Dendritic cell treated with granulocyte-macrophage colony-stimulating factor and Interleukin-4, amounts not matched to agents 40 ng/mL and 50 ng/mL, for 4 days (primary cell): ENCODE measurements around the gene MYO1C.

Experiments
- H3K27ac Mint-ChIP-seq: one replicate; pipeline ENCODE4 v1.8.0; 2022; ENCODE audit warnings: mild to moderate bottlenecking, mixed read lengths
- H3K27me3 Mint-ChIP-seq: one replicate; pipeline ENCODE4 v1.8.0; 2022; ENCODE audit warnings: mild to moderate bottlenecking, mixed read lengths
- H3K36me3 Mint-ChIP-seq: one replicate; pipeline ENCODE4 v1.8.0; 2022; ENCODE audit warnings: low read depth, mixed read lengths
- H3K4me1 Mint-ChIP-seq: one replicate; pipeline ENCODE4 v1.8.0; 2022; ENCODE audit warnings: low read depth, mixed read lengths
- H3K4me3 Mint-ChIP-seq: one replicate; pipeline ENCODE4 v1.8.0; 2022; ENCODE audit warnings: mild to moderate bottlenecking, moderate library complexity, mixed read lengths
- H3K9me3 Mint-ChIP-seq: one replicate; pipeline ENCODE4 v1.8.0; 2022; ENCODE audit warnings: mixed read lengths
- intact Hi-C: fragments of 100-400 bp; cut with micrococcal nuclease; formaldehyde crosslinking; loops from one replicate; pipeline ENCODE4 v1.15.0; 2022

The MYO1C gene

GRCh38 chr17:1497831-1498230 is 5.3 kb upstream of the MYO1C start:
- intact Hi-C loops: no loop called here
- Mint-ChIP-seq H3K27ac (no peak overlapping the region), H3K4me1 (peaks cover 20% of the 10 kb centered on the region), H3K36me3 (peaks cover 61% of the 10 kb centered on the region), H3K27me3 (peaks cover 8% of the 10 kb centered on the region), H3K4me3 (no peak overlapping the region), H3K9me3 (no peaks in the 10 kb centered on the region)

GRCh38 chr17:1496869-1497268 is 4.4 kb upstream of the MYO1C start:
- Mint-ChIP-seq H3K4me1 (peaks cover 29% of the 10 kb centered on the region), H3K36me3 (peaks cover 63% of the 10 kb centered on the region), H3K9me3 (no peaks in the 10 kb centered on the region), H3K27me3 (peaks cover 10% of the 10 kb centered on the region), H3K27ac (no peak overlapping the region), H3K4me3 (no peak overlapping the region)
- intact Hi-C loops: no loop called here

DNA sequence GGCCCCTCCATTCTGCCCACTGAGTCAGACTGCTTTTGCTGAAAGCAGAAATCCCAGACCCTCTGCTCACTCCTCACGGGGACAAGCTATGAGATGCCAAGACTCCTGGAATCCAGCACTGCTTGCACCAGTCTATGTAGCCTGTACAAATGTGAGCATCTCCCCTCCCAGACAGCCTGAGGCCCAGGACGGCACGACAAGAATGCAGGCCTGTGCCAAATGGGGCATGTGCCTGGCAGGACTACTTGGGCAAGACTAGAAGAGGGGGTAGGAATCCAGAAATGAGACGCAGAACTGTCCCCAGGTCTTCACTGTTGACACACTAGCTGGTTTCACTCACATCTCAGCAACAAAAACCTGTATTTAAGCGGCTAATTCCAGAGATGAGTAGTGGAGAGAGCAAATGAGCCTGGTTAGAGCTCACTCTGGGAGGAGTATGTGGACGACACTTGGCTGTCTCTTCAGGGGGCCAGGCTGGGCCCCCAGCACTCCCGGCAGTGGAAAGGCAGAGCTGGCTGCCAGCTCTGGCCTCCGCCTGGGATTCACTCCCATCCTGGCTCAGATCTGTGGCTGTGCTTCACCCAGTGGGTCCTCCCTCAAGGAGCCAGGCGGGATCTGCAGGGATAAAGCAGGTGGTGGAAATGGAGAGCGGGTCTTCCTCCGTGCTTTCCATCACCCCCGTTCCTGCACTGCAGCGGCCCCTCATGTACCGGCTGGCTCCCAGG is 2.9 kb upstream of the MYO1C start:
- intact Hi-C loops: no loop called here
- H3K36me3 Mint-ChIP-seq: peaks cover 63% of the 10 kb centered on the region
- H3K4me3 Mint-ChIP-seq: no peak overlapping the region
- no peak overlapping the region for H3K27ac Mint-ChIP-seq
- H3K9me3 Mint-ChIP-seq: no peaks in the 10 kb centered on the region
- H3K4me1 Mint-ChIP-seq: peaks cover 39% of the 10 kb centered on the region
- H3K27me3 Mint-ChIP-seq: peaks cover 11% of the 10 kb centered on the region

DNA sequence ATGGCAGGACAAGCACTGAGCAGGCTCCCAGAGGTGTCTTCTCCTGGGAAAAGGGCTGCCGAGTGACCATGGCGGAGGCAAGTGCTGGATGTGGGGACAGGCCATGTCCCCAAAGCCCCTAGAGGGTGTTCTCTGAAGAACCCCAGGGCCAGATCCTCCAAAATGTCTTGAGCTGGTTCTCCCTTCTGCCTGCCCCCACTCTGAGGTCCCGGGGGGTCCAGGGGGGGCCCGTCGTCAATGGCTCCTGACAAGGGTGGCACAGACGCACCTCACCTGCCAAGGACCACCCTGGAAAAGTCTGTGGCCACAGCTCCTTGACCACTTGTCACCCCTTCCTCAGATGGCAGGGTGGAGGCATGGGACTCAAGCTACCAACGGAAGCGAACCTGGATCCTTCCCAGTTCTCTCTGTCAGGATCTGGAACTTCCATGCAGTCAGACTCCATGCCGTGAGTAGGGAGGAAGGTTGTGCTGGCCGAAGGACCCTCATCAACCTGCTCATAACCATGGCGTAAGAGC is 2.3 kb upstream of the MYO1C start:
- intact Hi-C loops: no loop called here
- Mint-ChIP-seq H3K4me3 (no peak overlapping the region), H3K4me1 (peaks cover 45% of the 10 kb centered on the region), H3K36me3 (peaks cover 63% of the 10 kb centered on the region), H3K27me3 (peaks cover 12% of the 10 kb centered on the region), H3K9me3 (no peaks in the 10 kb centered on the region), H3K27ac (no peak overlapping the region)

GRCh38 chr17:1494203-1494602 is 1.7 kb upstream of the MYO1C start:
- H3K4me3 Mint-ChIP-seq: peak overlapping the region; percentile 42
- intact Hi-C loops: no loop called here
- peak overlapping the region; percentile 86 for H3K27ac Mint-ChIP-seq
- peaks cover 63% of the 10 kb centered on the region for H3K36me3 Mint-ChIP-seq
- peaks cover 12% of the 10 kb centered on the region for H3K27me3 Mint-ChIP-seq
- H3K9me3 Mint-ChIP-seq: no peaks in the 10 kb centered on the region
- H3K4me1 Mint-ChIP-seq: peaks cover 51% of the 10 kb centered on the region

- Mint-ChIP-seq H3K4me3 (peak overlapping the region; percentile 18), H3K9me3 (no peaks in the 10 kb centered on the region), H3K36me3 (peaks cover 65% of the 10 kb centered on the region), H3K27ac (peak overlapping the region; percentile 86), H3K27me3 (peaks cover 12% of the 10 kb centered on the region), H3K4me1 (peaks cover 58% of the 10 kb centered on the region)
- intact Hi-C loops: loop anchor here (2.0 kb wide), 2 partner anchors 23 to 37 kb away; partner anchors contain the start of genes CRK and INPP5K
These were observed 950 bp upstream of the MYO1C start for GRCh38 chr17:1493291-1493980.

DNA sequence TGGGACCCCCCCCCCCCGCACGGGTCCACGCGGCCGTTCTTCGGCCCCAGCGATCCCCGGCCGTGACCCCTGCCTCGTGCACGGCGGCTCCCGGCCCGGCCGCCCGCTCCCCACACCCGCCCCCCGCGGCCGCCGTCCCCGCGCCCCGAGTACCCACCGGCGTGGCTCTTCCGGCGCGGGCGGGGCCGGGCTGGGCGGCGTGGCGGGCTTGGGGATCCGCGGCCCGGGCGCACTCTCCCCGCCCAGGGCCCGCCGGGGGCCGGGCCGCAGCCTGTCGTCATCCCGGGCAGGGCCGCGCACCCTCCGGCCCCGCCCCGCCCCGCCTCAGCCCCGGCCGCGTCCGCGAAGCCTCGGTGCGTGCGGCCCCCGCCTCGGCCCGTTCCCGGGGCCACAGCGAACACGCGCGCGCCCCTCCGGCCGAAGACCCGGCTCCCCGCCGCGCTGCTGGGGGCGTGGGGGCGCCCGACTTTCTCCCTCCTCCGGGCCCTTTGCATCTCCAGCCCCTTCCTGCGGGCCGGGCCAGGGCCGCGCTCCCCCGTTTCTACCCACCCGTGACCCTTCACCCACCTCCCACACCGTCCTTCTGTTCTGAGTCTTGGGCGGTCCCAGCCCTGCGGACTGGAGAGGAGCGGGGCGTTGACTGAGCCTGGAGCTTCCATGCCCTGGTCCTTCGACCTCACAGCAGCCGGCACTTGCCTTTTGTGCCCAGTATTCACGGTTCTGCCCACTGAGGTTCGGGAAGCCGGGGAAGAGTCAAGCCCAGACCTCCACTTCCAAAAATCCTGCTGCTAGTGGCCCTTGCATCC is 840 bp downstream of the MYO1C start:
- H3K9me3 Mint-ChIP-seq: no peaks in the 10 kb centered on the region
- H3K36me3 Mint-ChIP-seq: peaks cover 50% of the 10 kb centered on the region
- peaks cover 67% of the 10 kb centered on the region for H3K4me1 Mint-ChIP-seq
- H3K4me3 Mint-ChIP-seq: peak overlapping the region; percentile 90
- intact Hi-C loops: loop anchor here (2.0 kb wide), 2 partner anchors 25 to 35 kb away; partner anchors contain the start of genes CRK and INPP5K
- H3K27ac Mint-ChIP-seq: peak overlapping the region; percentile 86
- peaks cover 12% of the 10 kb centered on the region for H3K27me3 Mint-ChIP-seq

- Mint-ChIP-seq H3K27ac (peak overlapping the region; percentile 86), H3K27me3 (peaks cover 12% of the 10 kb centered on the region), H3K4me1 (peaks cover 70% of the 10 kb centered on the region), H3K4me3 (peak overlapping the region; percentile 82), H3K9me3 (no peaks in the 10 kb centered on the region), H3K36me3 (peaks cover 42% of the 10 kb centered on the region)
- intact Hi-C loops: no loop called here
These were observed 1.6 kb downstream of the MYO1C start for GRCh38 chr17:1490643-1491442.

DNA sequence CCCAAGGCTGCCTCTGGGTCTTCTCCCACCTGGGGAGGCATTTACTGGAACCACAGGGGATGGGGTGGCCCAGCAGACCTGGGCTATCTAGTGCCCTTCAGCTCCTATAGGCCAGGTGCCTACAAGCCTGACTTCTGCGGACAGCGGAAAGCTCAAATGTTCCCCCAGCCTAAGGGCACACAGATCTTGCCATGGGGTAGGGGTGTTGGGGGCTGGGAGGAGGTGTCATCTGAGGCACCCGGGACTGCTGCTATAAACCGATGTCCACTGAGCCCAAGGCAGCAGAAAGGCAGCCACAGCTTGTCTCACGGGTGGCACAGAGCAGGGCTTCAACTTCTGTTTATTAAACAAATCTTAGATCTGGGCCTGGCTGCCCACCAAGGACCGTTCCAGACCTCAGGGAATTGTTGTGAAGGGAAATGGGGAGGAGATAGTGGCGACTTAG is 3.6 kb downstream of the MYO1C start:
- peak overlapping the region; percentile 90 for H3K27ac Mint-ChIP-seq
- peaks cover 12% of the 10 kb centered on the region for H3K27me3 Mint-ChIP-seq
- H3K36me3 Mint-ChIP-seq: peaks cover 34% of the 10 kb centered on the region
- intact Hi-C loops: no loop called here
- peaks cover 70% of the 10 kb centered on the region for H3K4me1 Mint-ChIP-seq
- peak overlapping the region; percentile 78 for H3K4me3 Mint-ChIP-seq
- no peaks in the 10 kb centered on the region for H3K9me3 Mint-ChIP-seq

DNA sequence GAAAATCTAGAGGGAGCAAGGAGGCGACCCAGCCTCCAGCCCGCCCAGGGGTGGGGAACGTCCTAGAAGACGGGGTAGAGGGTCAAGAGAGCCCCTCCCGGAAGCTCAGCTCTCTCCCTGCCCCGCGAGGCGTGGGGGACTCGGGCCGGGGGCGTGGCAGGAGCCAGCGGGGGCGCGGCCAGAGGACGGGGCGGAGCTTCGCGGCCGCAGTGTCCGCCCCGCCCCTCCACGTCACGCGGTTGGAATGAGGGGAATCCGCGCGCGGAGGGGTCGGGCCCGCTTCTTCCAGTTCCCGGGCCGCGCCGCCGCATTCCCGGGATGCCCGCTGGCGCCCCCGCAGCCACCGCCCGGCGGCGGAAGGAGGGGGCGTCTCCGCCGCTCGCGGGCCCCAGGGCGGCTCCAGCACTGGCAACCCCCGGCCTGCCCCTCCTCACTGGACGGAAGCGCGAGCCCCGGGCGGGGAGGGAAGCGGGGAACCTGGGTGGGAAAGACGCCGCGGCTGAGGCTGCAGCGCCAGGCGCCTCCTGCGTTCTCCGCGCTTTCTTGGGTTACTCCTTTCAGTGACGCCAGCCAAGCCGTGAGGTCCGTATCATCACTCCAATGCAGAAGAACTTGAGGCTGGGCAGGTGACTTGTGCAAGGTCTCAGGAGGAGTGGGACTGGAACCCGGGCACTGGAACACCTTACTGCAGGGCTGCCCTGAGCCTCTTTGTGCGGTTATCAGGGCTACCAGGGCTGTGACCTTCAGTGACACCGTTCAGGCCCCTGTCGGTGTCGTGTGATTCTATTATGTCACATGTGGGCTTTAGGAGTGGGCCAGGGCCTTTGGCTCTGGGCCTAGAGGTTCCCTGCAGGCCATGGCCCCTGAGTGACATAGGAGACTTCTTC is 4.3 kb downstream of the MYO1C start:
- Mint-ChIP-seq H3K27me3 (peaks cover 16% of the 10 kb centered on the region), H3K27ac (peak overlapping the region; percentile 90), H3K4me3 (peak overlapping the region; percentile 78), H3K9me3 (no peaks in the 10 kb centered on the region), H3K4me1 (peaks cover 63% of the 10 kb centered on the region), H3K36me3 (peaks cover 40% of the 10 kb centered on the region)
- intact Hi-C loops: no loop called here

DNA sequence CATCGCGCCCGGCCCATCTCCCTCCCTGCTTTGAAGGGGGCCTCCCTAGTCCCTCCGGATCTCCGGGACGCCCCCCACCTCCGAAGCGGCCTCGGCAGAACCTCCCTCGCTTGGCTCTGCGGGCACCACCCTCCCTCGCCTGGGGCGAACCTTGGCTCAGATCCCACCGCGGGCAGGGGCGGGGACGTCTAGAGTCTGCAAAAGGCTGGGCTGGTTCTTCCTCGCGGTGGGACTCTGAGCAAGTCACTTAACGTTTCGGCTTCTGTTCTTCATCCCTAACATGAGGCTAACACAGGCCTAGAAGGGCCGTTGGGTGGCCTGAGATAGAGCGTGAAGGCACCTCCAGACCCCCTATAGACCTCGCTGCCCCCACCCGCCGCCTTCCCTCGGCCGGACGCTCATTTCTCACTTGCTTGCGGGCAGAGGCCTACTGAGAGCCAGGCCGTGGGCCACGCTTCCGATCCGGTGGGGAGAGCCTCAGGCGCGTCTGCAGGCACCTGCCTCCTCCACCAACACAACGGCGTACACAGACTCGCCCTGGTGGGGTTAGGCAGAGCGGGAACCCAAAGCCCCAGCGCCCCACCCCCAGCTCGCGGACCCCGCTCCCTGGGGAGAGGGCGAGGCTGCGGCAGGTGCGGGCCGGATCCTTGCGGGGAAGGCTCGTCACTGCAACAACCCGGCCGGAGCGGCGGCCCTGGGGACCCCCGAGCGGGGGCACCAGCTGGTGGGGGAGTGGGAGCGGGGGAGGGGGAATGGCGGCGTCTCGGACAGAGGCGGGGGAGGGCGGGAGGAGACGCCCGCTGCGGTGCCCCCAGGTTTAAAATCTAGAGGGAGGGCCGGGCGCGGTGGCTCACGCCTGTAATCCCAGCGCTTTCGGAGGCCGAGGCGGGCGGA is 5.4 kb downstream of the MYO1C start:
- Mint-ChIP-seq H3K27ac (peak overlapping the region; percentile 90), H3K4me1 (peaks cover 52% of the 10 kb centered on the region), H3K4me3 (peak overlapping the region; percentile 78), H3K36me3 (peaks cover 51% of the 10 kb centered on the region), H3K9me3 (no peaks in the 10 kb centered on the region), H3K27me3 (peaks cover 20% of the 10 kb centered on the region)
- intact Hi-C loops: no loop called here
